PFSK-1 (cell line): Measurements from ENCODE around the gene IQCM.

ENCODE experiments used
- FOXP2 ChIP-seq: optimal IDR thresholded peaks from 2 replicates; pipeline ENCODE3; 2011; ENCODE audit warnings: borderline replicate concordance, control low read depth, inconsistent platforms; ENCODE audit not compliant: insufficient read depth; ENCODE audit errors: extremely low read length, extremely low read depth
- POLR2AphosphoS5 ChIP-seq: IDR thresholded peaks from 2 replicates; pipeline ENCODE4 v1.6.1; 2012; ENCODE audit warnings: low read depth, mild to moderate bottlenecking, control low read depth, low read length, moderate library complexity
- REST ChIP-seq, 2 experiments: IDR thresholded peaks; 2 replicates each; pipeline versions ENCODE4 v1.6.1 to v1.8.0; 2011 to 2012; ENCODE audit warnings: low read depth in 2 of 2, low read length in 2 of 2, control low read depth in 1 of 2, inconsistent platforms in 1 of 2, mild to moderate bottlenecking in 1 of 2, moderate library complexity in 1 of 2; ENCODE audit not compliant: insufficient read depth in 1 of 2
- SIN3A ChIP-seq: IDR thresholded peaks from 2 replicates; pipeline ENCODE4 v1.6.1; 2012; ENCODE audit warnings: mild to moderate bottlenecking, low read length, moderate library complexity, borderline replicate concordance; ENCODE audit not compliant: insufficient read depth
- TAF1 ChIP-seq: IDR thresholded peaks from 2 replicates; pipeline ENCODE4 v1.6.1; 2012; ENCODE audit warnings: low read length, control low read depth, borderline replicate concordance; ENCODE audit not compliant: insufficient read depth

Gene IQCM

GRCh38 chr4:149699642-149700041 lies 116.0 kb downstream of the IQCM start:
- TF ChIP-seq REST (IDR thresholded peaks at IDR 0.05; ENCODE audit: insufficient read depth in 1 of 2, low read depth in 2 of 2, low read length in 2 of 2) (no peak), SIN3A (no peak), FOXP2 (no peak), POLR2AphosphoS5 (no peak), TAF1 (no peak)

GRCh38 chr4:149690726-149691125 lies 124.9 kb downstream of the IQCM start:
- TF ChIP-seq FOXP2 (no peak), POLR2AphosphoS5 (no peak), TAF1 (no peak), SIN3A (no peak), REST (IDR thresholded peaks at IDR 0.05; ENCODE audit: insufficient read depth in 1 of 2, low read depth in 2 of 2, low read length in 2 of 2) (no peak)

GRCh38 chr4:149684516-149684915 lies 131.1 kb downstream of the IQCM start:
- TF ChIP-seq TAF1 (no peak), FOXP2 (no peak), SIN3A (no peak), REST (IDR thresholded peaks at IDR 0.05; ENCODE audit: insufficient read depth in 1 of 2, low read depth in 2 of 2, low read length in 2 of 2) (no peak), POLR2AphosphoS5 (no peak)

GRCh38 chr4:149676076-149676475 lies 139.6 kb downstream of the IQCM start:
- TF ChIP-seq SIN3A, result no peak
- TF ChIP-seq POLR2AphosphoS5, result no peak
- TF ChIP-seq FOXP2, result no peak
- no peak for TF ChIP-seq TAF1
- TF ChIP-seq REST (IDR thresholded peaks at IDR 0.05; ENCODE audit: insufficient read depth in 1 of 2, low read depth in 2 of 2, low read length in 2 of 2), result no peak

- TF ChIP-seq POLR2AphosphoS5, result no peak
- TF ChIP-seq TAF1, result no peak
- no peak for TF ChIP-seq REST (IDR thresholded peaks at IDR 0.05; ENCODE audit: insufficient read depth in 1 of 2, low read depth in 2 of 2, low read length in 2 of 2)
- TF ChIP-seq FOXP2, result no peak
- no peak for TF ChIP-seq SIN3A
These were observed 169.9 kb downstream of the IQCM start for GRCh38 chr4:149645790-149646189.
